Caki2 (cell line): ENCODE data around the gene FGF14. TPM values are rescaled to one million over a fixed set of nuclear protein-coding genes. Genes with fewer than 3 reads are reported as not detected.
A peak's percentile ranks its signal among the peaks of the same experiment; 100 is the strongest.

ENCODE experiments used
- DNase-seq: peaks from one replicate; pipeline ENCODE4 v3.0.0-alpha.2; 2015; ENCODE audit warnings: low read depth
- in situ Hi-C: cut with HindIII; loops from 2 replicates; pipeline ENCODE4 v1.10.0; 2016; ENCODE audit warnings: low sequenced_read_pairs, low pct_unique_long_range_greater_than_20kb, mixed read lengths
- total RNA-seq: library from RNA; depleted of rRNA; stranded (reverse); fragments of >200 nt; shearing (Covaris generic); gene quantifications from 2 replicates; pipeline ENCODE4 v1.2.3, GENCODE V29; 2014; ENCODE audit warnings: low replicate concordance

Gene FGF14
- total RNA-seq, 1 experiment from 2014 or later: not detected

GRCh38 chr13:102231479-102231878 lies 170.4 kb downstream of the FGF14 start:
- in situ Hi-C loops: no loop called here

GRCh38 chr13:102227741-102228140 lies 174.1 kb downstream of the FGF14 start:
- in situ Hi-C loops: no loop called here
- no peak for DNase-seq

More at GRCh38 chr13:102231479-102231878, 170.4 kb downstream of the FGF14 start:
- no peak for DNase-seq

GRCh38 chr13:102226591-102226990 lies 175.3 kb downstream of the FGF14 start:
- in situ Hi-C loops: no loop called here
- no peak for DNase-seq

- no peak for DNase-seq
- in situ Hi-C loops: no loop called here
Measured at GRCh38 chr13:102225892-102226291, 176.0 kb downstream of the FGF14 start.

GRCh38 chr13:102220681-102221228 lies 181.1 kb downstream of the FGF14 start:
- no peak for DNase-seq
- in situ Hi-C loops: no loop called here

- in situ Hi-C loops: no loop called here
Measured at GRCh38 chr13:102214956-102215355, 186.9 kb downstream of the FGF14 start.

GRCh38 chr13:102212729-102213128 lies 189.1 kb downstream of the FGF14 start:
- in situ Hi-C loops: no loop called here
- DNase-seq: no peak

More at GRCh38 chr13:102214956-102215355, 186.9 kb downstream of the FGF14 start:
- no peak for DNase-seq

- no peak for DNase-seq
- in situ Hi-C loops: no loop called here
Measured at GRCh38 chr13:102208347-102208746, 193.5 kb downstream of the FGF14 start.

- DNase-seq: no peak
- in situ Hi-C loops: no loop called here
Measured at GRCh38 chr13:102207680-102208342, 194.0 kb downstream of the FGF14 start.

GRCh38 chr13:102203718-102204117 lies 198.1 kb downstream of the FGF14 start:
- in situ Hi-C loops: no loop called here
- no peak for DNase-seq

GRCh38 chr13:102198418-102199311 lies 203.2 kb downstream of the FGF14 start:
- in situ Hi-C loops: no loop called here
- DNase-seq: no peak

- no peak for DNase-seq
- in situ Hi-C loops: no loop called here
Measured at GRCh38 chr13:102197193-102197592, 204.7 kb downstream of the FGF14 start.

- DNase-seq: no peak
- in situ Hi-C loops: no loop called here
Measured at GRCh38 chr13:102195566-102196462, 206.0 kb downstream of the FGF14 start.

- no peak for DNase-seq
- in situ Hi-C loops: no loop called here
Measured at GRCh38 chr13:102192858-102193257, 209.0 kb downstream of the FGF14 start.

- DNase-seq: peak; percentile 31
- in situ Hi-C loops: no loop called here
Measured at GRCh38 chr13:102191951-102192502, 209.8 kb downstream of the FGF14 start.

- DNase-seq: no peak
Measured at GRCh38 chr13:102190930-102191329, 210.9 kb downstream of the FGF14 start.

GRCh38 chr13:102187313-102187712 lies 214.5 kb downstream of the FGF14 start:
- in situ Hi-C loops: no loop called here

More at GRCh38 chr13:102190930-102191329, 210.9 kb downstream of the FGF14 start:
- in situ Hi-C loops: no loop called here

More at GRCh38 chr13:102187313-102187712, 214.5 kb downstream of the FGF14 start:
- DNase-seq: no peak
